ENCODE results near the gene TENT5A. TPM values are rescaled to one million over a fixed set of nuclear protein-coding genes. Genes with fewer than 3 reads are reported as not detected.

TENT5A gene
- total and polyA plus RNA-seq, 4 donors: 4.0 to 13.6 (median 11.4) TPM

DNA sequence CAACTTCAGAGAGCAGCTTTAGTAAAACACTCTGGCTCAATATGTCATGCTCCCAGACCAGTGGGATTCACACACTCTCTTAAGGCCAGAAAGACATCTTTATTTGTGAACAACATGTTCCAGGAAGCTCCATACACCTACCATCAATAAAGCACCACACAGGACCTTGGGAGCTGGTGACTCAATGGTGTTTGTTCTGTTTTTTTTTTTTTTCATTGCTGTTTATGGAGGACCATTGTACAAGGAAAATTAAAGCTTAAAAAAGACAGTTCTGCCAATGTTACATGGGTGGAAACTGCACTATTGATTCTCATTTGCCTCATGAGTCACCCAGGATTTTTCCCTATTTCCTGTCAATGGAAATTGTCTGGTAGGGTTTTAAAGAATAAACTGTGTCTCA is 36.3 kb upstream of the TENT5A start:
- H3K4me3 ChIP-seq (ENCODE audit: low read depth in 1 of 3, low read length in 3 of 3): no peak overlapping the region
- H3K9me3 ChIP-seq (ENCODE audit: control insufficient read depth in 4 of 4, low read length in 3 of 4): no peaks in the 10 kb centered on the region
- H3K4me1 ChIP-seq (ENCODE audit: control insufficient read depth in 4 of 4, insufficient read depth in 4 of 4, low read length in 3 of 4): peaks cover 2 to 14% (median 9%) of the 10 kb centered on the region in 4 donors
- H3K9ac ChIP-seq (ENCODE audit: low read depth in 1 of 2, low read length in 2 of 2): no peak overlapping the region
- peak in 1 of 2 donors; percentile 4 for TF ChIP-seq HNF4A (conservative IDR thresholded peaks at IDR 0.05)
- TF ChIP-seq JUND (IDR thresholded peaks at IDR 0.05): no peak
- TF ChIP-seq YY1 (IDR thresholded peaks at IDR 0.05): peak; percentile 9
- H3K27ac ChIP-seq (ENCODE audit: low read depth in 1 of 2, low read length in 2 of 2): no peak overlapping the region
- no peak for DNase-seq (ENCODE audit: low spot score)
- no peaks in the 10 kb centered on the region for H3K27me3 ChIP-seq (ENCODE audit: control insufficient read depth in 4 of 4, insufficient read depth in 4 of 4, low read length in 3 of 4)
- no peaks in the 10 kb centered on the region for H3K36me3 ChIP-seq (ENCODE audit: control insufficient read depth in 4 of 4, insufficient read depth in 3 of 4, low read depth in 1 of 4, low read length in 3 of 4)

DNA sequence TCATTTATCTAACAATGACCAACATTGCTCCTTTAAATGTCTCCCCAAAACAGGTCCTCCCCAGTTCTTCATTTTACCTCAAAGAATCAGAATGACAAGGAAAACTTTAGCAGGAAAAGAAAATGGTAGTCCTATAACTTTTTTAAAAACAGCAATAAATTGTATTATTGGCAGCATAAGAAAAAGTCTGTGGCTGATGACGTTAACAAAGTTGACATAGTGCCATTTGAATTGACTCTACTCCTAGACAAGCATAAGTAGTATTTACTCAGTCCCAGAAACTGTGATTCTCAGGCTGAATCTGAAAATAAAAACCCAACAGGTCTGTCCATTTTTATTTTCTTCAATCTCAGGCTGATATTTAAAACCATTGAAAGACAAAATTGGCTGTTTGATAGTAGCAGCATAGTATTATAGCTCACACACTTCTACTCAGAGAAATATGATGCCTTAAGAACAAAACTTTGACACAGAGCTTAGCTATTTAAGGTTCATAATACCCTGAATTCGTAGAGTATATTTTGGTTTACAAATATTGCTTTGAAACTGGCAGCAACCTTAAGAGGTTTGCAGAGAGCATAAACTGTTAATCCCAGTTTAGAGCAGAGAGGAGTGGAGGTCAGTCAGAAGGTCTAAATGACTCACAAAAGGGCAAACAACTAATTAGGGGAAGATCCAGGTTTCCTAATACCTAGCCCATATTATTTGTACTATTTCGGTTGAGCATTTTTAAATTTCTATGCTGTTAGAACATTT is 35.0 kb upstream of the TENT5A start:
- no peak for DNase-seq (ENCODE audit: low spot score)
- H3K4me1 ChIP-seq (ENCODE audit: control insufficient read depth in 4 of 4, insufficient read depth in 4 of 4, low read length in 3 of 4): peaks cover 2 to 14% (median 9%) of the 10 kb centered on the region in 4 donors
- H3K4me3 ChIP-seq (ENCODE audit: low read depth in 1 of 3, low read length in 3 of 3): no peak overlapping the region
- no peaks in the 10 kb centered on the region for H3K9me3 ChIP-seq (ENCODE audit: control insufficient read depth in 4 of 4, low read length in 3 of 4)
- TF ChIP-seq NR2F2 (IDR thresholded peaks at IDR 0.05): no peak
- peak; percentile 49 to 60 for TF ChIP-seq RXRA (IDR thresholded peaks at IDR 0.05)
- TF ChIP-seq, protein P1, sequence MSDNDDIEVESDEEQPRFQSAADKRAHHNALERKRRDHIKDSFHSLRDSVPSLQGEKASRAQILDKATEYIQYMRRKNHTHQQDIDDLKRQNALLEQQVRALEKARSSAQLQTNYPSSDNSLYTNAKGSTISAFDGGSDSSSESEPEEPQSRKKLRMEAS (IDR thresholded peaks at IDR 0.05): peak; percentile 13
- TF ChIP-seq, protein P2, sequence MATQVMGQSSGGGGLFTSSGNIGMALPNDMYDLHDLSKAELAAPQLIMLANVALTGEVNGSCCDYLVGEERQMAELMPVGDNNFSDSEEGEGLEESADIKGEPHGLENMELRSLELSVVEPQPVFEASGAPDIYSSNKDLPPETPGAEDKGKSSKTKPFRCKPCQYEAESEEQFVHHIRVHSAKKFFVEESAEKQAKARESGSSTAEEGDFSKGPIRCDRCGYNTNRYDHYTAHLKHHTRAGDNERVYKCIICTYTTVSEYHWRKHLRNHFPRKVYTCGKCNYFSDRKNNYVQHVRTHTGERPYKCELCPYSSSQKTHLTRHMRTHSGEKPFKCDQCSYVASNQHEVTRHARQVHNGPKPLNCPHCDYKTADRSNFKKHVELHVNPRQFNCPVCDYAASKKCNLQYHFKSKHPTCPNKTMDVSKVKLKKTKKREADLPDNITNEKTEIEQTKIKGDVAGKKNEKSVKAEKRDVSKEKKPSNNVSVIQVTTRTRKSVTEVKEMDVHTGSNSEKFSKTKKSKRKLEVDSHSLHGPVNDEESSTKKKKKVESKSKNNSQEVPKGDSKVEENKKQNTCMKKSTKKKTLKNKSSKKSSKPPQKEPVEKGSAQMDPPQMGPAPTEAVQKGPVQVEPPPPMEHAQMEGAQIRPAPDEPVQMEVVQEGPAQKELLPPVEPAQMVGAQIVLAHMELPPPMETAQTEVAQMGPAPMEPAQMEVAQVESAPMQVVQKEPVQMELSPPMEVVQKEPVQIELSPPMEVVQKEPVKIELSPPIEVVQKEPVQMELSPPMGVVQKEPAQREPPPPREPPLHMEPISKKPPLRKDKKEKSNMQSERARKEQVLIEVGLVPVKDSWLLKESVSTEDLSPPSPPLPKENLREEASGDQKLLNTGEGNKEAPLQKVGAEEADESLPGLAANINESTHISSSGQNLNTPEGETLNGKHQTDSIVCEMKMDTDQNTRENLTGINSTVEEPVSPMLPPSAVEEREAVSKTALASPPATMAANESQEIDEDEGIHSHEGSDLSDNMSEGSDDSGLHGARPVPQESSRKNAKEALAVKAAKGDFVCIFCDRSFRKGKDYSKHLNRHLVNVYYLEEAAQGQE (IDR thresholded peaks at IDR 0.05): peak; percentile 40
- peak in 1 of 2 donors; percentile 28 for TF ChIP-seq RAD21 (IDR thresholded peaks at IDR 0.05)
- TF ChIP-seq FOXA1 (IDR thresholded peaks at IDR 0.05): peak; percentile 8
- TF ChIP-seq, protein P3, sequence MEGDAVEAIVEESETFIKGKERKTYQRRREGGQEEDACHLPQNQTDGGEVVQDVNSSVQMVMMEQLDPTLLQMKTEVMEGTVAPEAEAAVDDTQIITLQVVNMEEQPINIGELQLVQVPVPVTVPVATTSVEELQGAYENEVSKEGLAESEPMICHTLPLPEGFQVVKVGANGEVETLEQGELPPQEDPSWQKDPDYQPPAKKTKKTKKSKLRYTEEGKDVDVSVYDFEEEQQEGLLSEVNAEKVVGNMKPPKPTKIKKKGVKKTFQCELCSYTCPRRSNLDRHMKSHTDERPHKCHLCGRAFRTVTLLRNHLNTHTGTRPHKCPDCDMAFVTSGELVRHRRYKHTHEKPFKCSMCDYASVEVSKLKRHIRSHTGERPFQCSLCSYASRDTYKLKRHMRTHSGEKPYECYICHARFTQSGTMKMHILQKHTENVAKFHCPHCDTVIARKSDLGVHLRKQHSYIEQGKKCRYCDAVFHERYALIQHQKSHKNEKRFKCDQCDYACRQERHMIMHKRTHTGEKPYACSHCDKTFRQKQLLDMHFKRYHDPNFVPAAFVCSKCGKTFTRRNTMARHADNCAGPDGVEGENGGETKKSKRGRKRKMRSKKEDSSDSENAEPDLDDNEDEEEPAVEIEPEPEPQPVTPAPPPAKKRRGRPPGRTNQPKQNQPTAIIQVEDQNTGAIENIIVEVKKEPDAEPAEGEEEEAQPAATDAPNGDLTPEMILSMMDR (IDR thresholded peaks at IDR 0.05; ENCODE audit: low read depth, low read length, missing input control): no peak
- TF ChIP-seq HNF4G (IDR thresholded peaks at IDR 0.05): peak; percentile 22
- TF ChIP-seq, protein P4, sequence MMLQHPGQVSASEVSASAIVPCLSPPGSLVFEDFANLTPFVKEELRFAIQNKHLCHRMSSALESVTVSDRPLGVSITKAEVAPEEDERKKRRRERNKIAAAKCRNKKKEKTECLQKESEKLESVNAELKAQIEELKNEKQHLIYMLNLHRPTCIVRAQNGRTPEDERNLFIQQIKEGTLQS (IDR thresholded peaks at IDR 0.05): peak; percentile 61
- TF ChIP-seq GABPA (IDR thresholded peaks at IDR 0.05 in 1 of 2, conservative IDR thresholded peaks at IDR 0.05 in 1 of 2): no peak
- TF ChIP-seq HNF4A (conservative IDR thresholded peaks at IDR 0.05): peak; percentile 43 to 61
- TF ChIP-seq FOXA2 (IDR thresholded peaks at IDR 0.05): peak; percentile 76
- TF ChIP-seq YY1 (IDR thresholded peaks at IDR 0.05): peak; percentile 28
- TF ChIP-seq EGR1 (IDR thresholded peaks at IDR 0.05; ENCODE audit: low read depth in 2 of 2): no peak
- no peak for TF ChIP-seq TAF1 (conservative IDR thresholded peaks at IDR 0.05)
- TF ChIP-seq JUND (IDR thresholded peaks at IDR 0.05): peak; percentile 87 to 88
- peak; percentile 46 for TF ChIP-seq SP1 (IDR thresholded peaks at IDR 0.05)
- TF ChIP-seq, protein P5, sequence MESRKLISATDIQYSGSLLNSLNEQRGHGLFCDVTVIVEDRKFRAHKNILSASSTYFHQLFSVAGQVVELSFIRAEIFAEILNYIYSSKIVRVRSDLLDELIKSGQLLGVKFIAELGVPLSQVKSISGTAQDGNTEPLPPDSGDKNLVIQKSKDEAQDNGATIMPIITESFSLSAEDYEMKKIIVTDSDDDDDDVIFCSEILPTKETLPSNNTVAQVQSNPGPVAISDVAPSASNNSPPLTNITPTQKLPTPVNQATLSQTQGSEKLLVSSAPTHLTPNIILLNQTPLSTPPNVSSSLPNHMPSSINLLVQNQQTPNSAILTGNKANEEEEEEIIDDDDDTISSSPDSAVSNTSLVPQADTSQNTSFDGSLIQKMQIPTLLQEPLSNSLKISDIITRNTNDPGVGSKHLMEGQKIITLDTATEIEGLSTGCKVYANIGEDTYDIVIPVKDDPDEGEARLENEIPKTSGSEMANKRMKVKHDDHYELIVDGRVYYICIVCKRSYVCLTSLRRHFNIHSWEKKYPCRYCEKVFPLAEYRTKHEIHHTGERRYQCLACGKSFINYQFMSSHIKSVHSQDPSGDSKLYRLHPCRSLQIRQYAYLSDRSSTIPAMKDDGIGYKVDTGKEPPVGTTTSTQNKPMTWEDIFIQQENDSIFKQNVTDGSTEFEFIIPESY (IDR thresholded peaks at IDR 0.05): no peak
- H3K27ac ChIP-seq (ENCODE audit: low read depth in 1 of 2, low read length in 2 of 2): peak overlapping the region; percentile 72 to 86
- peak overlapping the region; percentile 6 to 78 for H3K9ac ChIP-seq (ENCODE audit: low read depth in 1 of 2, low read length in 2 of 2)
- no peaks in the 10 kb centered on the region for H3K27me3 ChIP-seq (ENCODE audit: control insufficient read depth in 4 of 4, insufficient read depth in 4 of 4, low read length in 3 of 4)
- H3K36me3 ChIP-seq (ENCODE audit: control insufficient read depth in 4 of 4, insufficient read depth in 3 of 4, low read depth in 1 of 4, low read length in 3 of 4): no peaks in the 10 kb centered on the region
- 22% methylated on average over 3 of the region's 3 CpGs for WGBS

Data from liver (tissue), 9 donors.